Ectodermal cell (in vitro differentiated cells): ENCODE data around the gene PPARGC1A.

Experiments used
- H3K27ac ChIP-seq: 2 replicates; pipeline ENCODE4 v1.7.0; 2013; ENCODE audit warnings: mild to moderate bottlenecking, low read depth, low read length; ENCODE audit not compliant: insufficient read depth, poor library complexity, severe bottlenecking
- H3K27me3 ChIP-seq: 2 replicates; pipeline ENCODE4 v1.7.0; 2013; ENCODE audit warnings: mild to moderate bottlenecking, low read length; ENCODE audit not compliant: insufficient read depth, control insufficient read depth, poor library complexity, severe bottlenecking
- H3K36me3 ChIP-seq: one replicate; pipeline ENCODE4 v1.7.0; 2013; ENCODE audit warnings: low read length; ENCODE audit not compliant: control insufficient read depth, insufficient read depth
- H3K4me1 ChIP-seq: one replicate; pipeline ENCODE4 v1.7.0; 2013; ENCODE audit warnings: low read length; ENCODE audit not compliant: control insufficient read depth, insufficient read depth
- H3K4me3 ChIP-seq: 2 replicates; pipeline ENCODE4 v1.7.0; 2013; ENCODE audit warnings: low read depth, low read length, control low read depth; ENCODE audit not compliant: insufficient read depth
- H3K9me3 ChIP-seq: 2 replicates; pipeline ENCODE4 v1.7.0; 2013; ENCODE audit warnings: mild to moderate bottlenecking, low read length, moderate library complexity; ENCODE audit not compliant: control insufficient read depth
- WGBS, 2 experiments: methylation state at CpG; one replicate each; pipeline ENCODE4 v1.1.7; 2013; ENCODE audit warnings: missing lambda C conversion rate in 2 of 2; 5-methylcytosine and 5-hydroxymethylcytosine counted together

Gene PPARGC1A

DNA sequence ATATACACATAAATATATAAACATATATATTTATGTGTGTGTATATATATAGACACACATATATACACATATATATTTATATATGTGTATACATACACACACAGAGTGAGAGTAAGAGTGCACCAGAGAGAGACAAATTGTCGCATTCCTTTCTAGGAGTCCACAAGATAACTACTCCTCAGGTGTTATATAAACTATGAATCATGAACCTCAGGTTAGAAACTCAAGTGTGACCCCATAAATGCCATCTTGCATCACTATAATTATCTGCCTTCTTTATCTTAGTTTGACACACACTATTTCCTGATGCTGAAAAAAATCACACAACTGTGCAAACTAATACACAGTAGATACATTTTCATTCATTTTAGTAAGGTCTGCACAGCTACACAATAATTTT lies 135.2 kb downstream of the PPARGC1A start:
- no peaks in the 10 kb centered on the region for H3K27me3 ChIP-seq
- H3K4me1 ChIP-seq, result no peaks in the 10 kb centered on the region
- H3K4me3 ChIP-seq, result no peak overlapping the region
- H3K9me3 ChIP-seq, result no peaks in the 10 kb centered on the region
- no peaks in the 10 kb centered on the region for H3K36me3 ChIP-seq
- 91 to 95% methylated on average over 1 of the region's 1 CpG for WGBS, 2 experiments
- no peak overlapping the region for H3K27ac ChIP-seq

DNA sequence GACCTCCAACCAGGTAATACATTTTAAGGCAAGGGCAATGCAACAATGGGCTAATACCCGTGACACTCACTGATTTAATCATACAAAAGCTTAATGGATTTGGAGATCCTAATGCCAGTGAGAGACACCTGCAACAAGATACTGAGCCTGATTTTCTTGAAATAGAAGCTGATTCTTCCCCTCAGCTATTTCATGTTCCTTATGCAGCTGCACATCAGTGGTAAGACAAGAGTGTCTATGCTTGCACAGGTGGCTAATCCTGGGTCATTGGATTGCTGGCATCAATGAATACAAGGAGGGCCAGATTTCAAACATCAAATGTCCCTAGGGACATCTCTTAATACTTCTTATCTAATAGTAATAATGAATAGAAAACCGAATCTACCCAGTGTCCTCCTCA lies 139.7 kb downstream of the PPARGC1A start:
- Histone ChIP-seq H3K27me3 (no peaks in the 10 kb centered on the region), H3K27ac (no peak overlapping the region), H3K9me3 (no peaks in the 10 kb centered on the region), H3K4me1 (no peaks in the 10 kb centered on the region), H3K36me3 (no peaks in the 10 kb centered on the region), H3K4me3 (no peak overlapping the region)
- WGBS, 2 experiments, result 90 to 91% methylated on average over 1 of the region's 2 CpGs

DNA sequence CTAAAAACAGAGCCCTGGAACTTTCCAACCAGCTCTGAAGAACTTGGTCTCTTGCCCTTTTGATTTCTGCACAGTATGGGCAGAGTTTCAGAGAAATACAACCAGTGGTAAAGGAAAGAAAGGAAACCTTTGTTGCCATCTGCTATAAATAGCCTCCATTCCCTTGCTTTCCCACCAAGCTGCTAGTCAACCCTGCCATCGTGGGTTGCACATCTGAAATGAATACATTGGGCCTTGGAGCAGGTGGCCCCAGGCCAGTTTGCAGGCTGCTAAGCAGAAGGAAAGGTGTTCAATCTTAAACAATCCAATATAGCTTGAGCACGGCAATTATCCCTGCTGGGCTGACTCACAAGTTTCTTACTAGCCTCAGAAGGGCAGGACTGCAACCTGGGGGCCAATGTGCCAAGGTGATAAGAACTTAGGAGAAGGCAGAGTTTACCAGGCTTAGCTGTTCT lies 142.5 kb downstream of the PPARGC1A start:
- Histone ChIP-seq H3K27ac (no peak overlapping the region), H3K4me3 (no peak overlapping the region), H3K36me3 (no peaks in the 10 kb centered on the region), H3K9me3 (no peaks in the 10 kb centered on the region), H3K4me1 (no peaks in the 10 kb centered on the region), H3K27me3 (no peaks in the 10 kb centered on the region)
- WGBS, 2 experiments, result 93 to 94% methylated on average over 2 of the region's 2 CpGs

DNA sequence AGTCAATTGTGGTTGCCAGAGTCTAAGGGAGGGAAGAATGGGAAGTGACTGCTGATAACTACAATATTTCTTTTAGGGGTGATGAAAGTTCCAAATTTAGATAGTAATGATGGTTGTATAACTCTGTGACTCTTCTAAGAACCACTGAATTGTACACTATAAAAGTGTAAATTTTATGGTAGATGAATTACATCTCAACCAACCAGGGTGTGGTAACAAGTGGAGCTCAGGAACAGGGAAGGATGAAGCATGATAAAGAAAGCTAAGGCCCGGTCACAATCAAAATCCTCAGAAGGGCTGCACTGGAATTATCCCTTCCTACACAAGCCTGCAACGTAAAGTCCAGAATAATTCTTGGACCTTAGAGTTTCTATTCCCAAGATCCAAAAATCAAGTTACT lies 143.2 kb downstream of the PPARGC1A start:
- H3K27me3 ChIP-seq, result no peaks in the 10 kb centered on the region
- WGBS, 2 experiments, result 86 to 94% methylated on average over 2 of the region's 2 CpGs

DNA sequence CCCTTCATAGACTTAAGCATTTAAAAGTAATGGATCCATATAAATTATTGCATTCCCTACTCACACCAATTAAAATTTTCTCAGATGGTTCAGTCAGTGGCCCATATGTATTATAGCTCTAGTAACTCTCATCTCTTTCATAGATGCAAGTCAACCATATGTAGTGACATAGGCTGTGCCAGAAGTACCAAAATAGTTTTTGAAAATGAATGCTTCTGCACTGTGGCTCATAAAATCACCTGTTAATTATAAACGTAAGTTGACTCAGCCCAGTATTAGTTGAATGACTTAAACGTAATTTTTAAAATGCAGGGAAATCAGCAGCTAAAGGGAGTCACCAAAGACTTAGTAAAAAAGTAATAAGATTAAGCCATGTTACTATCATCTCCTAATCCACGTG lies 143.8 kb downstream of the PPARGC1A start:
- WGBS, 2 experiments, result 94 to 97% methylated on average over 3 of the region's 3 CpGs
- Histone ChIP-seq H3K27me3 (no peaks in the 10 kb centered on the region), H3K36me3 (no peaks in the 10 kb centered on the region), H3K4me3 (no peak overlapping the region), H3K9me3 (no peaks in the 10 kb centered on the region), H3K4me1 (no peaks in the 10 kb centered on the region), H3K27ac (no peak overlapping the region)

More for the DNA sequence above, 143.2 kb downstream of the PPARGC1A start:
- Histone ChIP-seq H3K9me3 (no peaks in the 10 kb centered on the region), H3K36me3 (no peaks in the 10 kb centered on the region), H3K27ac (no peak overlapping the region), H3K4me3 (no peak overlapping the region), H3K4me1 (no peaks in the 10 kb centered on the region)

DNA sequence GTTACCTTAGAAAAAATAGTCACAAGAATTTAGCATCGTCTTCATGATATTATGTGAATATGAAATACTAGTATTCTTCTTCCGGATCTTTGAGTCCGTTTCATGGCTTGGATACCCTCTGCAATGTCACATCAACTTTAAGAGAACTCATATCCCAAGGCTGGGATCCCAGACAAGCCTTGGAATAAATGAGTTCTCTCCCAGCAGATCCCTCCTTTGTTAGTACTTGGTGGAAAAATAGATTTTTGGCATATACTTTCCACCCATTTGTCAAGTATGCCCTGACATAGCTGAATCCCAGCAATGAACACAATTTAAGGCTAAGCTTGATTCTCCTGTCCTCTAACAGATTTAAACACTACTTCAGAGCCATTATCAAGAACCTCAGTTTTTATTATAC lies 144.5 kb downstream of the PPARGC1A start:
- H3K27ac ChIP-seq, result no peak overlapping the region
- H3K27me3 ChIP-seq, result no peaks in the 10 kb centered on the region
- no peak overlapping the region for H3K4me3 ChIP-seq
- H3K36me3 ChIP-seq, result no peaks in the 10 kb centered on the region
- H3K9me3 ChIP-seq, result no peaks in the 10 kb centered on the region
- WGBS, 2 experiments, result 92 to 93% methylated on average over 3 of the region's 3 CpGs
- H3K4me1 ChIP-seq, result no peaks in the 10 kb centered on the region
